CD14-positive monocyte (primary cell): ENCODE measurements around the gene HMG20B. TPM values are rescaled to one million over a fixed set of nuclear protein-coding genes. Genes with fewer than 3 reads are reported as not detected.

Experiments
- DNase-seq, 3 donors: peaks; one replicate each; pipeline ENCODE4 v3.0.0-alpha.2; 2011 to 2022
- H2AFZ ChIP-seq: 2 replicates; pipeline ENCODE4 v1.6.0; 2012; ENCODE audit warnings: mild to moderate bottlenecking, low read depth, low read length, inconsistent platforms; ENCODE audit not compliant: insufficient read depth, poor library complexity, severe bottlenecking
- H3K27ac ChIP-seq, 2 donors: 1 replicate in 1 of 2; 2 replicates in 1 of 2; pipeline ENCODE4 v1.5.1; 2012 to 2013; ENCODE audit warnings: low read length in 2 of 2, control low read depth in 1 of 2, inconsistent platforms in 1 of 2, low read depth in 1 of 2, mild to moderate bottlenecking in 1 of 2
- H3K27me3 ChIP-seq, 2 donors: one replicate each; pipeline versions ENCODE4 v1.6.0 to v1.6.1; 2011 to 2013; ENCODE audit warnings: low read length in 2 of 2; ENCODE audit not compliant: control insufficient read depth in 2 of 2, insufficient read depth in 2 of 2
- H3K36me3 ChIP-seq, 2 donors: replicated peaks in 1 of 2; 1 replicate in 1 of 2; 2 replicates in 1 of 2; pipeline versions ENCODE4 v1.5.1 to v1.6.1; 2012 to 2013; ENCODE audit warnings: low read length in 2 of 2, control low read depth in 1 of 2, inconsistent platforms in 1 of 2, mild to moderate bottlenecking in 1 of 2; ENCODE audit not compliant: insufficient read depth in 2 of 2, control insufficient read depth in 1 of 2
- H3K4me1 ChIP-seq, 2 donors: 1 replicate in 1 of 2; 2 replicates in 1 of 2; pipeline versions ENCODE4 v1.5.1 to v1.6.1; 2012 to 2013; ENCODE audit warnings: low read length in 2 of 2, control low read depth in 1 of 2, inconsistent platforms in 1 of 2, mild to moderate bottlenecking in 1 of 2, moderate library complexity in 1 of 2; ENCODE audit not compliant: insufficient read depth in 2 of 2, control insufficient read depth in 1 of 2
- H3K4me2 ChIP-seq: replicated peaks from 2 replicates; pipeline ENCODE3; 2012; ENCODE audit warnings: low read length, moderate library complexity, mild to moderate bottlenecking; ENCODE audit not compliant: poor library complexity, severe bottlenecking; ENCODE audit errors: extremely low read depth
- H3K4me3 ChIP-seq, 3 experiments: fragments of 200-600 bp in 1 of 3; sonication (generic) in 1 of 3; replicated peaks in 1 of 3; 1 replicate in 2 of 3; 2 replicates in 1 of 3; pipeline ENCODE4 v1.5.1; 2011 to 2013; ENCODE audit warnings: low read length in 3 of 3, mild to moderate bottlenecking in 3 of 3, control low read depth in 2 of 3, low read depth in 2 of 3, inconsistent platforms in 1 of 3, moderate library complexity in 1 of 3
- H3K79me2 ChIP-seq: 2 replicates; pipeline ENCODE4 v1.6.0; 2012; ENCODE audit warnings: mild to moderate bottlenecking, control low read depth, inconsistent platforms, low read length, moderate library complexity; ENCODE audit not compliant: insufficient read depth
- H3K9ac ChIP-seq: 2 replicates; pipeline ENCODE4 v1.6.0; 2017; ENCODE audit warnings: low read length, mild to moderate bottlenecking; ENCODE audit not compliant: insufficient read depth, poor library complexity, severe bottlenecking
- H3K9me3 ChIP-seq, 2 donors: replicated peaks in 1 of 2; 1 replicate in 1 of 2; 2 replicates in 1 of 2; pipeline versions ENCODE4 v1.5.1 to v1.6.1; 2012 to 2013; ENCODE audit warnings: low read length in 2 of 2, control low read depth in 1 of 2; ENCODE audit not compliant: control insufficient read depth in 1 of 2, insufficient read depth in 1 of 2
- H4K20me1 ChIP-seq: 2 replicates; pipeline ENCODE4 v1.6.0; 2012; ENCODE audit warnings: mild to moderate bottlenecking, low read length, control low read depth, moderate library complexity; ENCODE audit not compliant: insufficient read depth
- H3K27ac Mint-ChIP-seq, 7 donors: one replicate each; pipeline ENCODE4 v1.8.0; 2020; ENCODE audit warnings: mild to moderate bottlenecking in 7 of 7, mixed read lengths in 7 of 7, moderate library complexity in 6 of 7, inconsistent platforms in 2 of 7
- H3K27me3 Mint-ChIP-seq, 3 donors: one replicate each; pipeline ENCODE4 v1.8.0; 2021 to 2022; ENCODE audit warnings: low read depth in 3 of 3, mild to moderate bottlenecking in 3 of 3, mixed read lengths in 3 of 3, moderate library complexity in 3 of 3, inconsistent platforms in 1 of 3
- H3K36me3 Mint-ChIP-seq, 2 donors: one replicate each; pipeline ENCODE4 v1.8.0; 2020; ENCODE audit warnings: mixed read lengths in 2 of 2, inconsistent platforms in 1 of 2, mild to moderate bottlenecking in 1 of 2
- H3K4me1 Mint-ChIP-seq: one replicate; pipeline ENCODE4 v1.8.0; 2020; ENCODE audit warnings: mild to moderate bottlenecking, mixed read lengths
- H3K4me3 Mint-ChIP-seq, 2 donors: one replicate each; pipeline ENCODE4 v1.8.0; 2020; ENCODE audit warnings: mild to moderate bottlenecking in 2 of 2, mixed read lengths in 2 of 2, moderate library complexity in 1 of 2
- H3K9me3 Mint-ChIP-seq, 7 donors: one replicate each; pipeline ENCODE4 v1.8.0; 2020 to 2022; ENCODE audit warnings: mixed read lengths in 7 of 7, mild to moderate bottlenecking in 6 of 7, moderate library complexity in 6 of 7, inconsistent platforms in 2 of 7
- CTCF ChIP-seq: fragments of 200-600 bp; IDR thresholded peaks from one replicate; pipeline ENCODE4 v1.8.0; 2022; ENCODE audit warnings: antibody characterized with exemption, mild to moderate bottlenecking
- WGBS: methylation state at CpG from one replicate; pipeline ENCODE4 v1.1.5; 2013; ENCODE audit warnings: missing lambda C conversion rate; ENCODE audit not compliant: insufficient coverage; 5-methylcytosine and 5-hydroxymethylcytosine counted together
- intact Hi-C, 2 donors: fragments of 100-400 bp; cut with micrococcal nuclease; formaldehyde crosslinking; loops; one replicate each; pipeline versions ENCODE4 v1.15.0 to v1.15.1; 2023
- polyA plus RNA-seq, 3 donors: library from polyadenylated mRNA; depleted of rRNA in 1 of 3; unstranded in 2 of 3; stranded (reverse) in 1 of 3; fragments of 300-500 nt in 2 of 3; fragments of >200 nt in 1 of 3; fragmentation: Illumina TruSeq in 2 of 3; gene quantifications; 1 replicate in 2 of 3; 2 replicates in 1 of 3; pipeline ENCODE4 v1.2.3, GENCODE V29; 2012 to 2021

The HMG20B gene
- polyA plus RNA-seq, 3 donors = 52.4 to 58.8 (median 56.5) TPM

GRCh38 chr19:3570606-3571011 is 2.1 kb upstream of the HMG20B start:
- Histone ChIP-seq H3K27me3 (no peaks in the 10 kb centered on the region), H3K27ac (no peak overlapping the region), H3K79me2 (peaks cover 9% of the 10 kb centered on the region), H3K4me3 (no peak overlapping the region), H3K4me2 (no peak overlapping the region), H3K9ac (no peak overlapping the region), H2AFZ (no peak overlapping the region), H4K20me1 (no peaks in the 10 kb centered on the region), H3K36me3 (peaks cover 0 to 4% of the 10 kb centered on the region in 2 donors), H3K9me3 (no peaks in the 10 kb centered on the region), H3K4me1 (peaks cover 22 to 32% of the 10 kb centered on the region in 2 donors)
- H3K36me3 Mint-ChIP-seq = peaks cover 8 to 15% of the 10 kb centered on the region in 2 donors
- no peak for DNase-seq
- intact Hi-C loops = loop anchor here in 1 of 2 donors (5.0 kb wide), 1 partner anchor 63 kb away; the partner anchor contains the start of gene FZR1
- no peak for TF ChIP-seq CTCF
- no peak overlapping the region for H3K4me3 Mint-ChIP-seq
- H3K9me3 Mint-ChIP-seq = peaks cover 0 to 8% (median 0%) of the 10 kb centered on the region in 7 donors
- H3K27me3 Mint-ChIP-seq = peaks cover under 1 to 2% (median 2%) of the 10 kb centered on the region in 3 donors
- 74% methylated on average over 4 of the region's 7 CpGs for WGBS
- H3K4me1 Mint-ChIP-seq = peaks cover 24% of the 10 kb centered on the region
- peak overlapping the region in 1 of 7 donors; percentile 50 for H3K27ac Mint-ChIP-seq

- Mint-ChIP-seq H3K36me3 (peaks cover 8 to 23% of the 10 kb centered on the region in 2 donors), H3K27me3 (peaks cover 0 to 2% (median 2%) of the 10 kb centered on the region in 3 donors), H3K4me1 (peaks cover 35% of the 10 kb centered on the region), H3K9me3 (peaks cover 0 to 8% (median 3%) of the 10 kb centered on the region in 7 donors), H3K4me3 (peak overlapping the region; percentile 76 to 80), H3K27ac (peak overlapping the region; percentile 38 to 87 (median 79))
- 3% methylated on average over 40 of the region's 48 CpGs for WGBS
- Histone ChIP-seq H3K79me2 (peaks cover 9% of the 10 kb centered on the region), H3K27me3 (no peaks in the 10 kb centered on the region), H3K36me3 (peaks cover 0 to 4% of the 10 kb centered on the region in 2 donors), H3K27ac (peak overlapping the region in 1 of 2 donors; percentile 82), H3K4me2 (peak overlapping the region; percentile 99), H4K20me1 (no peaks in the 10 kb centered on the region), H3K4me3 (peak overlapping the region; percentile 35 to 84 (median 64)), H3K4me1 (peaks cover 30 to 44% of the 10 kb centered on the region in 2 donors), H2AFZ (peak overlapping the region; percentile 94), H3K9me3 (no peaks in the 10 kb centered on the region), H3K9ac (peak overlapping the region; percentile 65)
- intact Hi-C loops = loop anchor here (2.0 to 5.0 kb wide), 3 partner anchors 15 to 65 kb away; partner anchors contain the start of genes MFSD12 (in 2 of the 2), CACTIN (in 1 of the 2) and FZR1 (in 1 of the 2)
- DNase-seq = peak; percentile 99
- no peak for TF ChIP-seq CTCF
Measured at GRCh38 chr19:3572132-3572854, 451 bp upstream of the HMG20B start.
